GM23338 (cell line): ENCODE data around the gene FBXO28. TPM values are rescaled to one million over a fixed set of nuclear protein-coding genes. Genes with fewer than 3 reads are reported as not detected.

ENCODE experiments used
- ATAC-seq: fragments of 200-7000 bp; cut with Tn5 transposase; 3 replicates; pipeline ENCODE4 v1.9.1; 2020
- DNase-seq: peaks from one replicate; pipeline ENCODE4 v3.0.0-alpha.2; 2015; ENCODE audit warnings: low spot score
- H2AFZ ChIP-seq: fragments of 200-600 bp; sonication (generic); 2 replicates; pipeline ENCODE4 v1.8.0; 2016; ENCODE audit warnings: antibody characterized with exemption, mild to moderate bottlenecking, moderate library complexity
- H3F3A ChIP-seq: fragments of 200-600 bp; sonication (generic); replicated peaks from 2 replicates; pipeline ENCODE4 v1.8.0; 2017; ENCODE audit warnings: antibody characterized with exemption, mixed run types, low read depth
- H3K27ac ChIP-seq: fragments of 200-600 bp; sonication (generic); 2 replicates; pipeline ENCODE4 v1.6.1; 2016; ENCODE audit warnings: low read depth
- H3K27me3 ChIP-seq: fragments of 200-600 bp; sonication (generic); 2 replicates; pipeline ENCODE4 v1.8.0; 2016; ENCODE audit warnings: mild to moderate bottlenecking, mixed run types, moderate library complexity; ENCODE audit not compliant: insufficient read depth
- H3K36me3 ChIP-seq: fragments of 200-600 bp; sonication (generic); 2 replicates; pipeline ENCODE4 v1.8.0; 2016; ENCODE audit warnings: mild to moderate bottlenecking; ENCODE audit not compliant: insufficient read depth
- H3K4me1 ChIP-seq: fragments of 200-600 bp; sonication (generic); 2 replicates; pipeline ENCODE4 v1.8.0; 2016; ENCODE audit warnings: mild to moderate bottlenecking, moderate library complexity; ENCODE audit not compliant: insufficient read depth
- H3K4me2 ChIP-seq: fragments of 200-600 bp; sonication (generic); 2 replicates; pipeline ENCODE4 v1.7.1; 2017; ENCODE audit warnings: mixed run types
- H3K4me3 ChIP-seq: fragments of 200-600 bp; sonication (generic); 2 replicates; pipeline ENCODE4 v1.6.1; 2016; ENCODE audit warnings: mixed run types
- H3K79me2 ChIP-seq: fragments of 200-600 bp; sonication (generic); replicated peaks from 2 replicates; pipeline ENCODE4 v1.8.0; 2017; ENCODE audit warnings: mild to moderate bottlenecking; ENCODE audit not compliant: insufficient read depth
- H3K9me2 ChIP-seq: fragments of 200-600 bp; sonication (generic); 2 replicates; pipeline ENCODE4 v1.8.0; 2017; ENCODE audit not compliant: insufficient read depth
- H4K20me1 ChIP-seq: fragments of 200-600 bp; sonication (generic); replicated peaks from 2 replicates; pipeline ENCODE4 v1.8.0; 2017; ENCODE audit warnings: mild to moderate bottlenecking; ENCODE audit not compliant: insufficient read depth
- H3K27ac Mint-ChIP-seq: 2 replicates; pipeline ENCODE4 v1.8.0; 2020; ENCODE audit warnings: inconsistent platforms, mild to moderate bottlenecking, moderate library complexity, mixed read lengths
- H3K27me3 Mint-ChIP-seq: 3 replicates; pipeline ENCODE4 v1.8.0; 2022; ENCODE audit warnings: low read depth, mild to moderate bottlenecking, moderate library complexity, mixed read lengths, inconsistent platforms; ENCODE audit not compliant: insufficient read depth, poor library complexity
- H3K36me3 Mint-ChIP-seq: 3 replicates; pipeline ENCODE4 v1.8.0; 2021; ENCODE audit warnings: low read depth, mild to moderate bottlenecking, inconsistent platforms, moderate library complexity, mixed read lengths
- H3K4me1 Mint-ChIP-seq: 3 replicates; pipeline ENCODE4 v1.8.0; 2020; ENCODE audit warnings: mild to moderate bottlenecking, inconsistent platforms, mixed read lengths
- H3K4me3 Mint-ChIP-seq: 3 replicates; pipeline ENCODE4 v1.8.0; 2021; ENCODE audit warnings: moderate library complexity, mild to moderate bottlenecking, inconsistent platforms, mixed read lengths
- H3K9me3 Mint-ChIP-seq: 3 replicates; pipeline ENCODE4 v1.8.0; 2020; ENCODE audit warnings: moderate library complexity, mild to moderate bottlenecking, inconsistent platforms, mixed read lengths
- CREB1 ChIP-seq: fragments of 250-450 bp; sonication (Bioruptor Pico); IDR thresholded peaks from 2 replicates; pipeline ENCODE4 v1.5.0; 2020; ENCODE audit warnings: low read depth, mild to moderate bottlenecking, moderate library complexity
- EZH2 ChIP-seq: fragments of 200-600 bp; sonication (generic); IDR thresholded peaks from one replicate; pipeline ENCODE4 v1.8.0; 2017; ENCODE audit warnings: antibody characterized with exemption, mild to moderate bottlenecking, low read depth; ENCODE audit not compliant: unreplicated experiment
- EZH2phosphoT487 ChIP-seq: fragments of 200-600 bp; sonication (generic); IDR thresholded peaks from one replicate; pipeline ENCODE4 v1.8.1; 2018; ENCODE audit warnings: antibody characterized with exemption; ENCODE audit not compliant: unreplicated experiment
- JUNB ChIP-seq: IDR thresholded peaks from one replicate; pipeline ENCODE4 v1.6.1; 2016; ENCODE audit warnings: antibody characterized with exemption; ENCODE audit not compliant: unreplicated experiment
- NANOG ChIP-seq: IDR thresholded peaks from 2 replicates; pipeline ENCODE4 v1.6.1; 2016; ENCODE audit warnings: antibody characterized with exemption, borderline replicate concordance
- POLR2AphosphoS5 ChIP-seq: IDR thresholded peaks from 2 replicates; pipeline ENCODE4 v1.6.1; 2016; ENCODE audit warnings: antibody characterized with exemption, low read depth
- STAT1 ChIP-seq: IDR thresholded peaks from one replicate; pipeline ENCODE4 v1.6.1; 2016; ENCODE audit warnings: antibody characterized with exemption; ENCODE audit not compliant: unreplicated experiment
- ZNF114 ChIP-seq: fragments of 250-450 bp; sonication (Bioruptor Pico); IDR thresholded peaks from 2 replicates; pipeline ENCODE4 v1.5.0; 2020; ENCODE audit warnings: mild to moderate bottlenecking, moderate library complexity
- ZNF331 ChIP-seq: fragments of 250-450 bp; sonication (Bioruptor Pico); IDR thresholded peaks from 2 replicates; pipeline ENCODE4 v1.5.0; 2020; ENCODE audit warnings: low read depth, mild to moderate bottlenecking, moderate library complexity
- ZNF462 ChIP-seq: fragments of 250-450 bp; sonication (Bioruptor Pico); IDR thresholded peaks from 2 replicates; pipeline ENCODE4 v1.5.0; 2020; ENCODE audit warnings: mild to moderate bottlenecking, moderate library complexity
- polyA plus RNA-seq: library from polyadenylated mRNA; unstranded; fragments of >200 nt; fragmentation: Nextera tagmentation; extraction: Ambion mirVana; gene quantifications from 2 replicates; pipeline ENCODE4 v1.2.1, GENCODE V29; 2016
- total RNA-seq: library from RNA; depleted of rRNA; stranded (reverse); fragments of >200 nt; shearing (Covaris generic); gene quantifications from 2 replicates; pipeline ENCODE4 v1.2.3, GENCODE V29; 2014
- TF ChIP-seq, protein P1 (sequence below): IDR thresholded peaks from 2 replicates; pipeline ENCODE4 v1.6.1; 2016; ENCODE audit warnings: antibody characterized with exemption
- TF ChIP-seq, protein P2 (sequence below), 2 experiments: fragments of 200-600 bp in 1 of 2; sonication (generic) in 1 of 2; conservative IDR thresholded peaks; 2 replicates each; pipeline versions ENCODE4 v1.5.1 to v1.6.1; 2016 to 2017; ENCODE audit warnings: antibody characterized with exemption in 2 of 2, low read depth in 2 of 2, mild to moderate bottlenecking in 2 of 2, moderate library complexity in 1 of 2
- TF ChIP-seq, protein P3 (sequence below): IDR thresholded peaks from one replicate; pipeline ENCODE4 v1.6.1; 2018; ENCODE audit warnings: antibody characterized with exemption; ENCODE audit not compliant: unreplicated experiment

The FBXO28 gene
- total and polyA plus RNA-seq, 2 experiments from 2014 or later = 16.9 to 45.2 TPM

DNA sequence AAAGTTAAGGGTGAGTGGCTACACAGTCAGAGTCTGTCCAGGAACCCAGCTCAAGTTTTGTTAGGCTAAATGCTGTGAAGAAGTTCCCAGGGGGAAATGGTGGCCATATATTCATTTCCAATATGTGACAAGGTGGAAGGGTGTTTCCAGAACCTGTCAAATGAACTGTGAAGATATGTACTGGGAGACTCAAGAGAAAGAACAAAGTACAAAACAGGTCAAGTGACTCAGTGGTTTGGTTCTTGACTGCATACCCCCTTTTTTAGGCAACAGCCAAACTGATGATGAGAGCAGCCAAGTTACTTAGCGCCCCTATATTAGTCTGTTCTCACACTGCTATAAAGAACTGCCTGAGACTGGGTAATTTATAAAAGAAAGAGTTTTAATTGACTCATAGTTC is 18.6 kb upstream of the FBXO28 start:
- Histone ChIP-seq H3K4me3 (no peak overlapping the region), H2AFZ (no peak overlapping the region), H3K79me2 (no peaks in the 10 kb centered on the region), H3K4me2 (no peak overlapping the region), H3K4me1 (no peaks in the 10 kb centered on the region), H3K27ac (no peak overlapping the region), H3K36me3 (no peaks in the 10 kb centered on the region), H3K27me3 (no peaks in the 10 kb centered on the region), H3F3A (0 out of 2 replicates have a peak, but pooled peaks cover 4% of the 10 kb centered on the region), H4K20me1 (no peaks in the 10 kb centered on the region), H3K9me2 (no peaks in the 10 kb centered on the region; the same call in none of the 2 replicates)
- no peak for TF ChIP-seq CREB1 (CRISPR knock-in tag)
- TF ChIP-seq NANOG = no peak
- TF ChIP-seq ZNF331 (CRISPR knock-in tag) = no peak
- TF ChIP-seq EZH2phosphoT487 = no peak
- no peak for TF ChIP-seq POLR2AphosphoS5
- TF ChIP-seq ZNF462 (CRISPR knock-in tag) = no peak
- TF ChIP-seq ZNF114 (CRISPR knock-in tag) = no peak
- TF ChIP-seq, protein P1, sequence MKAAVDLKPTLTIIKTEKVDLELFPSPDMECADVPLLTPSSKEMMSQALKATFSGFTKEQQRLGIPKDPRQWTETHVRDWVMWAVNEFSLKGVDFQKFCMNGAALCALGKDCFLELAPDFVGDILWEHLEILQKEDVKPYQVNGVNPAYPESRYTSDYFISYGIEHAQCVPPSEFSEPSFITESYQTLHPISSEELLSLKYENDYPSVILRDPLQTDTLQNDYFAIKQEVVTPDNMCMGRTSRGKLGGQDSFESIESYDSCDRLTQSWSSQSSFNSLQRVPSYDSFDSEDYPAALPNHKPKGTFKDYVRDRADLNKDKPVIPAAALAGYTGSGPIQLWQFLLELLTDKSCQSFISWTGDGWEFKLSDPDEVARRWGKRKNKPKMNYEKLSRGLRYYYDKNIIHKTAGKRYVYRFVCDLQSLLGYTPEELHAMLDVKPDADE = no peak
- no peak for TF ChIP-seq JUNB
- TF ChIP-seq EZH2 = no peak
- TF ChIP-seq, protein P2, sequence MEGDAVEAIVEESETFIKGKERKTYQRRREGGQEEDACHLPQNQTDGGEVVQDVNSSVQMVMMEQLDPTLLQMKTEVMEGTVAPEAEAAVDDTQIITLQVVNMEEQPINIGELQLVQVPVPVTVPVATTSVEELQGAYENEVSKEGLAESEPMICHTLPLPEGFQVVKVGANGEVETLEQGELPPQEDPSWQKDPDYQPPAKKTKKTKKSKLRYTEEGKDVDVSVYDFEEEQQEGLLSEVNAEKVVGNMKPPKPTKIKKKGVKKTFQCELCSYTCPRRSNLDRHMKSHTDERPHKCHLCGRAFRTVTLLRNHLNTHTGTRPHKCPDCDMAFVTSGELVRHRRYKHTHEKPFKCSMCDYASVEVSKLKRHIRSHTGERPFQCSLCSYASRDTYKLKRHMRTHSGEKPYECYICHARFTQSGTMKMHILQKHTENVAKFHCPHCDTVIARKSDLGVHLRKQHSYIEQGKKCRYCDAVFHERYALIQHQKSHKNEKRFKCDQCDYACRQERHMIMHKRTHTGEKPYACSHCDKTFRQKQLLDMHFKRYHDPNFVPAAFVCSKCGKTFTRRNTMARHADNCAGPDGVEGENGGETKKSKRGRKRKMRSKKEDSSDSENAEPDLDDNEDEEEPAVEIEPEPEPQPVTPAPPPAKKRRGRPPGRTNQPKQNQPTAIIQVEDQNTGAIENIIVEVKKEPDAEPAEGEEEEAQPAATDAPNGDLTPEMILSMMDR (conservative IDR thresholded peaks at IDR 0.05; ENCODE audit: low read depth in 2 of 2) = no peak
- TF ChIP-seq, protein P3, sequence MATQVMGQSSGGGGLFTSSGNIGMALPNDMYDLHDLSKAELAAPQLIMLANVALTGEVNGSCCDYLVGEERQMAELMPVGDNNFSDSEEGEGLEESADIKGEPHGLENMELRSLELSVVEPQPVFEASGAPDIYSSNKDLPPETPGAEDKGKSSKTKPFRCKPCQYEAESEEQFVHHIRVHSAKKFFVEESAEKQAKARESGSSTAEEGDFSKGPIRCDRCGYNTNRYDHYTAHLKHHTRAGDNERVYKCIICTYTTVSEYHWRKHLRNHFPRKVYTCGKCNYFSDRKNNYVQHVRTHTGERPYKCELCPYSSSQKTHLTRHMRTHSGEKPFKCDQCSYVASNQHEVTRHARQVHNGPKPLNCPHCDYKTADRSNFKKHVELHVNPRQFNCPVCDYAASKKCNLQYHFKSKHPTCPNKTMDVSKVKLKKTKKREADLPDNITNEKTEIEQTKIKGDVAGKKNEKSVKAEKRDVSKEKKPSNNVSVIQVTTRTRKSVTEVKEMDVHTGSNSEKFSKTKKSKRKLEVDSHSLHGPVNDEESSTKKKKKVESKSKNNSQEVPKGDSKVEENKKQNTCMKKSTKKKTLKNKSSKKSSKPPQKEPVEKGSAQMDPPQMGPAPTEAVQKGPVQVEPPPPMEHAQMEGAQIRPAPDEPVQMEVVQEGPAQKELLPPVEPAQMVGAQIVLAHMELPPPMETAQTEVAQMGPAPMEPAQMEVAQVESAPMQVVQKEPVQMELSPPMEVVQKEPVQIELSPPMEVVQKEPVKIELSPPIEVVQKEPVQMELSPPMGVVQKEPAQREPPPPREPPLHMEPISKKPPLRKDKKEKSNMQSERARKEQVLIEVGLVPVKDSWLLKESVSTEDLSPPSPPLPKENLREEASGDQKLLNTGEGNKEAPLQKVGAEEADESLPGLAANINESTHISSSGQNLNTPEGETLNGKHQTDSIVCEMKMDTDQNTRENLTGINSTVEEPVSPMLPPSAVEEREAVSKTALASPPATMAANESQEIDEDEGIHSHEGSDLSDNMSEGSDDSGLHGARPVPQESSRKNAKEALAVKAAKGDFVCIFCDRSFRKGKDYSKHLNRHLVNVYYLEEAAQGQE = no peak
- TF ChIP-seq STAT1 = no peak
- Mint-ChIP-seq H3K36me3 (peaks cover 6% of the 10 kb centered on the region; the same call in 2 of the 3 replicates), H3K9me3 (peaks cover 8% of the 10 kb centered on the region), H3K27ac (no peak overlapping the region), H3K27me3 (peaks cover 2% of the 10 kb centered on the region), H3K4me3 (no peak overlapping the region), H3K4me1 (no peaks in the 10 kb centered on the region)
- no peak for DNase-seq
- ATAC-seq = no peak
